Measurements from ENCODE around the gene MS4A5. TPM values are rescaled to one million over a fixed set of nuclear protein-coding genes. Genes with fewer than 3 reads are reported as not detected.

MS4A5 gene
- total and polyA plus RNA-seq, 10 of the 15 experiments (the other 5 are each of a cell fraction or from before 2014, with no cell fraction given): not detected

GRCh38 chr11:60455531-60456042 lies 26.2 kb downstream of the MS4A5 start, which contains the start of gene MS4A1 (continued):
- TF ChIP-seq PAX5 (IDR thresholded peaks at IDR 0.05; ENCODE audit: borderline replicate concordance, low read depth, low read length): peak; percentile 91; the same call in 1 of the 2 replicates
- TF ChIP-seq NR2F1 (conservative IDR thresholded peaks at IDR 0.05): peak; percentile 81
- TF ChIP-seq ZBED1 (IDR thresholded peaks at IDR 0.05; ENCODE audit: borderline replicate concordance): peak; percentile 47; the same call in 1 of the 2 replicates
- TF ChIP-seq KLF5 (IDR thresholded peaks at IDR 0.05; ENCODE audit: partially characterized antibody): peak; percentile 88
- TF ChIP-seq CHD1 (IDR thresholded peaks at IDR 0.05; ENCODE audit: low read depth, low read length): peak; percentile 6; the same call in 1 of the 2 replicates
- TF ChIP-seq GABPA (IDR thresholded peaks at IDR 0.05; ENCODE audit: low read depth): peak; percentile 48; the same call in 1 of the 2 replicates
- peak; percentile 92; the same call in 1 of the 2 replicates for TF ChIP-seq RCOR1 (conservative IDR thresholded peaks at IDR 0.05; ENCODE audit: low read depth, low read length)
- TF ChIP-seq CREB1 (IDR thresholded peaks at IDR 0.05; ENCODE audit: low read depth): peak; percentile 57; the same call in 1 of the 2 replicates
- peak; percentile 82 for TF ChIP-seq CREM (IDR thresholded peaks at IDR 0.05; ENCODE audit: low read depth)
- no peak for TF ChIP-seq HDGF (IDR thresholded peaks at IDR 0.05)
- TF ChIP-seq YY1 (IDR thresholded peaks at IDR 0.05; ENCODE audit: low read depth, low read length): 0 out of 2 replicates have a peak, but pooled peaks have one; percentile 33
- peak; percentile 92 for TF ChIP-seq ZNF687 (IDR thresholded peaks at IDR 0.05)
- TF ChIP-seq ZBTB33 (IDR thresholded peaks at IDR 0.05): peak; percentile 69; the same call in 1 of the 2 replicates
- peak; percentile 84 for TF ChIP-seq PKNOX1 (IDR thresholded peaks at IDR 0.05)
- TF ChIP-seq MYC (IDR thresholded peaks at IDR 0.05; ENCODE audit: insufficient read depth, insufficient read length, insufficient replicate concordance, low read length, severe bottlenecking): no peak
- TF ChIP-seq MTA2 (IDR thresholded peaks at IDR 0.05; ENCODE audit: low read depth): peak; percentile 100
- 0 out of 2 replicates have a peak, but pooled peaks have one; percentile 66 for TF ChIP-seq JUND (IDR thresholded peaks at IDR 0.05; ENCODE audit: low read depth, low read length)
- peak; percentile 87 to 94 for TF ChIP-seq IKZF2 (IDR thresholded peaks at IDR 0.05)
- TF ChIP-seq EZH2 (IDR thresholded peaks at IDR 0.05; ENCODE audit: borderline replicate concordance, control insufficient read depth, low read depth, low read length): no peak
- TF ChIP-seq ASH2L (IDR thresholded peaks at IDR 0.05; ENCODE audit: borderline replicate concordance, low read depth): no peak
- TF ChIP-seq ATF3 (IDR thresholded peaks at IDR 0.05; ENCODE audit: borderline replicate concordance, extremely low read depth, low read depth, low read length): peak; percentile 25; the same call in 1 of the 2 replicates
- no peak for TF ChIP-seq ZNF274 (IDR thresholded peaks at IDR 0.05; ENCODE audit: insufficient read depth, insufficient read length)
- TF ChIP-seq EGR1 (IDR thresholded peaks at IDR 0.05; ENCODE audit: borderline replicate concordance in 1 of 2, low read depth in 2 of 2, low read length in 2 of 2): peak in 1 of 2 experiments; percentile 45; a peak in 1 of 3 replicates
- no peak for TF ChIP-seq FOS (IDR thresholded peaks at IDR 0.05; ENCODE audit: borderline replicate concordance, extremely low read depth, insufficient read length)

Measured in GM12878 (cell line).